Measurements from ENCODE around the gene RARS1.

Gene RARS1

GRCh38 chr5:168563959-168564358 is 77.7 kb downstream of the RARS1 start:
- DNase-seq, result no peak

DNA sequence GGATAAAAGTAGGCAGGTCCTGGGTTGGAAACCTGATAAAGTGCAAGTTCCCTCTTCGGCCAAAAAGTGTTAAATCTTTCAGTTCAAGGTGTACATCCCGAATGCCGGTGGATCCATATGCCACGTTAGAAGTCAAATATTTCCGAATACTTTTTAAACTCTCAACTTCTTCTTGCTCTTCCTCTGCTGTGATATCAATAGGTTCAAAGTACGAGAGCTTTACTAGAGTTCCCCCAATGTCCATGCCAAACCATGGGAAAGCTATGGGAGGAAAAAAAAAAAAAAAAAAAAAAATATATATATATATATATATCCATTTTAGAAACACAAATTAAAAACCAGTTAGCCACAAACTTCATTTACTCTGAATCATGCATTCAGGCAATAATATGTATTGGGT is 82.5 kb downstream of the RARS1 start:
- DNase-seq, result no peak

Data from NCI-H187 (cell line).